CD4-positive, alpha-beta T cell (primary cell): ENCODE measurements around the gene GPR156. TPM values are rescaled to one million over a fixed set of nuclear protein-coding genes. Genes with fewer than 3 reads are reported as not detected.

ENCODE experiments used
- ATAC-seq: fragments of 200-7000 bp; cut with Tn5 transposase; one replicate; pipeline ENCODE4 v1.10.0; 2022; ENCODE audit warnings: mild to moderate bottlenecking; ENCODE audit not compliant: poor library complexity
- CTCF ChIA-PET: fragments of 350-600 bp; sonication (Branson Sonifier 250); formaldehyde crosslinking; loops from one replicate; lab custom pipeline; 2021; ENCODE audit warnings: antibody characterized with exemption, inconsistent platforms; lab: Charles Lee
- POLR2A ChIA-PET: fragments of 350-600 bp; sonication (Branson Sonifier 250); formaldehyde crosslinking; loops from one replicate; lab custom pipeline; 2021; ENCODE audit warnings: antibody characterized with exemption, inconsistent platforms; lab: Charles Lee
- DNase-seq, 14 experiments: peaks; one replicate each; pipeline ENCODE4 v3.0.0-alpha.2; 2013 to 2020; ENCODE audit warnings: mixed read lengths in 2 of 14
- H3K27ac ChIP-seq, 2 donors: one replicate each; pipeline versions ENCODE4 v1.5.1 to v1.7.0; 2013; ENCODE audit warnings: low read length in 2 of 2, low read depth in 1 of 2, mild to moderate bottlenecking in 1 of 2
- H3K27me3 ChIP-seq, 2 experiments: 1 replicate in 1 of 2; 2 replicates in 1 of 2; pipeline versions ENCODE4 v1.6.1 to v1.7.0; 2013; ENCODE audit warnings: low read length in 2 of 2, control low read depth in 1 of 2, mild to moderate bottlenecking in 1 of 2, moderate library complexity in 1 of 2; ENCODE audit not compliant: insufficient read depth in 2 of 2, control insufficient read depth in 1 of 2
- H3K36me3 ChIP-seq: one replicate; pipeline ENCODE4 v1.6.1; 2013; ENCODE audit warnings: low read length, control low read depth; ENCODE audit not compliant: insufficient read depth
- H3K4me1 ChIP-seq: one replicate; pipeline ENCODE4 v1.6.1; 2013; ENCODE audit warnings: low read length, control low read depth; ENCODE audit not compliant: insufficient read depth
- H3K4me3 ChIP-seq: one replicate; pipeline ENCODE4 v1.5.1; 2013; ENCODE audit warnings: mild to moderate bottlenecking, low read length, moderate library complexity
- H3K9me3 ChIP-seq, 2 experiments: 1 replicate in 1 of 2; 2 replicates in 1 of 2; pipeline versions ENCODE4 v1.6.1 to v1.7.0; 2013; ENCODE audit warnings: low read length in 2 of 2, mild to moderate bottlenecking in 2 of 2, control low read depth in 1 of 2, moderate library complexity in 1 of 2; ENCODE audit not compliant: control insufficient read depth in 1 of 2, insufficient read depth in 1 of 2
- H3K27ac Mint-ChIP-seq: one replicate; pipeline ENCODE4 v1.8.0; 2020; ENCODE audit warnings: mixed read lengths
- H3K27me3 Mint-ChIP-seq: one replicate; pipeline ENCODE4 v1.8.0; 2021; ENCODE audit warnings: mixed read lengths
- H3K36me3 Mint-ChIP-seq: one replicate; pipeline ENCODE4 v1.8.0; 2021; ENCODE audit warnings: low read depth, mixed read lengths
- H3K4me1 Mint-ChIP-seq: one replicate; pipeline ENCODE4 v1.8.0; 2021; ENCODE audit warnings: low read depth, mixed read lengths
- H3K4me3 Mint-ChIP-seq: one replicate; pipeline ENCODE4 v1.8.0; 2020; ENCODE audit warnings: mild to moderate bottlenecking, mixed read lengths
- H3K9me3 Mint-ChIP-seq: one replicate; pipeline ENCODE4 v1.8.0; 2020; ENCODE audit warnings: mixed read lengths
- CTCF ChIP-seq: fragments of 200-600 bp; IDR thresholded peaks from one replicate; pipeline ENCODE4 v1.8.0; 2022; ENCODE audit warnings: antibody characterized with exemption, mild to moderate bottlenecking
- intact Hi-C, 2 experiments: fragments of 100-400 bp; cut with DNase I in 1 of 2; cut with micrococcal nuclease in 1 of 2; formaldehyde crosslinking; loops; one replicate each; pipeline versions ENCODE4 v1.15.1 to v1.9.0; 2023 to 2025; cut with DNase I, micrococcal nuclease
- total RNA-seq, 174 experiments: library from RNA in 2 of 174; stranded (reverse) in 2 of 174; gene quantifications; one replicate each; pipeline ENCODE4 v1.2.3 and lab custom pipeline; 2021 to 2026

The GPR156 gene
- total RNA-seq, 2 experiments from 2014 or later, result 0.17 to 0.27 TPM

- ATAC-seq, result no peak
- no peaks in the 10 kb centered on the region for H3K9me3 ChIP-seq
- no peak for TF ChIP-seq CTCF
- H3K4me3 ChIP-seq, result no peak overlapping the region
- Mint-ChIP-seq H3K27ac (no peak overlapping the region), H3K4me1 (no peaks in the 10 kb centered on the region), H3K9me3 (no peaks in the 10 kb centered on the region), H3K27me3 (no peaks in the 10 kb centered on the region), H3K4me3 (no peak overlapping the region), H3K36me3 (no peaks in the 10 kb centered on the region)
- ChIA-PET POLR2A (no interaction called here), CTCF (no interaction called here)
- H3K27me3 ChIP-seq, result peaks cover 0 to 2% of the 10 kb centered on the region in 2 experiments
- H3K4me1 ChIP-seq, result no peaks in the 10 kb centered on the region
- no peak for DNase-seq
- H3K27ac ChIP-seq, result no peak overlapping the region
- intact Hi-C loops, result no loop called here
- no peaks in the 10 kb centered on the region for H3K36me3 ChIP-seq
Observed at GRCh38 chr3:120167488-120167887, 117.5 kb downstream of the GPR156 start.

GRCh38 chr3:120163816-120164215 lies 121.2 kb downstream of the GPR156 start:
- peaks cover 0 to 2% of the 10 kb centered on the region in 2 experiments for H3K27me3 ChIP-seq

GRCh38 chr3:120163026-120163425 lies 122.0 kb downstream of the GPR156 start:
- Mint-ChIP-seq H3K27ac (no peak overlapping the region), H3K9me3 (no peaks in the 10 kb centered on the region), H3K4me1 (no peaks in the 10 kb centered on the region), H3K36me3 (no peaks in the 10 kb centered on the region), H3K4me3 (no peak overlapping the region), H3K27me3 (no peaks in the 10 kb centered on the region)
- intact Hi-C loops, result no loop called here
- TF ChIP-seq CTCF, result no peak
- Histone ChIP-seq H3K9me3 (no peaks in the 10 kb centered on the region), H3K4me1 (no peaks in the 10 kb centered on the region), H3K4me3 (no peak overlapping the region), H3K27ac (no peak overlapping the region), H3K27me3 (peaks cover 0 to 2% of the 10 kb centered on the region in 2 experiments), H3K36me3 (no peaks in the 10 kb centered on the region)
- ChIA-PET CTCF (no interaction called here), POLR2A (no interaction called here)
- ATAC-seq (no peak), DNase-seq (no peak)

More at GRCh38 chr3:120163816-120164215, 121.2 kb downstream of the GPR156 start:
- POLR2A ChIA-PET, result no interaction called here
- Mint-ChIP-seq H3K4me1 (no peaks in the 10 kb centered on the region), H3K4me3 (no peak overlapping the region), H3K27ac (no peak overlapping the region), H3K9me3 (no peaks in the 10 kb centered on the region), H3K36me3 (no peaks in the 10 kb centered on the region), H3K27me3 (no peaks in the 10 kb centered on the region)
- no peak for TF ChIP-seq CTCF
- Histone ChIP-seq H3K36me3 (no peaks in the 10 kb centered on the region), H3K4me3 (no peak overlapping the region), H3K27ac (no peak overlapping the region), H3K9me3 (no peaks in the 10 kb centered on the region), H3K4me1 (no peaks in the 10 kb centered on the region)
- CTCF ChIA-PET, result no interaction called here
- intact Hi-C loops, result no loop called here
- ATAC-seq (no peak), DNase-seq (no peak)
